ENCODE results near the gene CACHD1.

CACHD1 gene

DNA sequence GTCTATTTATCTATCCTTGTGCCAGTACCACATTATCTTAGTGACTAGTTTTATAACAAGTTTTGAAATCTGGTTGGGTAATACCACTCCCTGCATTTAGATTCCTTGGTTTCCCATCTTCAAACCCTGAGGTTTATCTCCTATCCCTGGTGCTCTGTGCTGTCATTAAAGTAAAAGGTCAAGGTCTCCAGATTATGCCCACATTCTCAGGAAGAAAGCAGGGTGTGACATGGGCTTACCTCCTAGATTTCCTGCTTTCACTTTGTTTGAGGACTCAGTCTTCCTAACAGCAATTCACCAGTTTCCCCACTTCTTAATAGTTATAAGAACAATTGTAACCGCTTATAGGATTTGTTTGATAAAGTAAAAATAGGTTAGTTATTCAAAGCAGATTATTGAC lies 86.0 kb downstream of the CACHD1 start:
- DNase-seq: no peak

DNA sequence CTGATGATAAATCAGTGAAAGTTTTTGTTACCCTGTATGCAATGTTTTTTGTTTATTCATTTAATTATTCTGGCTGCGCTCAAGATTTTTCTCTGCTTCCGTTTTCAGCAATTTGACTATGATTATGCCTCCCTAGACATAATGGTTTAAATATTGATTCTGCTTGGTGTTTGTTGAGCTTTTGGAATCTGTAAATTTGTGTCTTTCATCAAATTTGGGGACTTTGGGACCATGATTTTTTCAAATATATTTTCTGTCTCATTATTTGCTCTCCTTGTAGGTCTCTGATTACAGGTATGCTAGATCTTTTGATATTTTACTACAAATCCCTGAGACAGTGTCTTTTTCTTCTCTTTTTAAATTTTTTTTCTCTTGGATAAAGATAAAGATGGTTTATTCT lies 92.1 kb downstream of the CACHD1 start:
- no peak for DNase-seq

DNA sequence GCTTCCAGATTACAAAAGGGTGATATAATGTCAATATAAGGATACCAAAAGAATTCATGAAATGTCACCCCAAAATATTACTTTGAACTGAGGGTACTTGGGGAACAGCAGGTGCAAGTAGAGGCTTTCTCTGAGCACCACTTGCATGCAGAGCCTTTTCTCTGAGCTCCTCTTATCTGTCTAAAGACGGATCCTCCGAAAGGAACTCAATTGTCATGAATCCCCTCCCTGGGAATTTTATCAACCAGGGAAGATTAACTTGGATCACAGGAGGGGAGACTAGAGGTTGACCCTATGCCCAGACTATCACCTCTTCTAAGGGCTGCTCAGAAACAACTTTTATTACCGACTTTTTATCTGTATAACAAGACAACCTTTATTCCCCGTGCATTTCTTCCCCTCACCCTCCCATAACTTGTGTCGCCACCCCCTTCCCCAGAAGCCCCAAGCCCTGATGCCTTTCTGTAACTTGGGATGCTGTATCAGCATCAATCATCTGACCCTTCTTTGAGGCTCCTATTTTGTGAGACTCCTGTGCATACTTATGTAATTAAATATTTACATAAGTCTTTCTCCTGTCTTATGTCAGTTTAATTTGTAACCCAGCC lies 94.1 kb downstream of the CACHD1 start:
- DNase-seq: no peak

DNA sequence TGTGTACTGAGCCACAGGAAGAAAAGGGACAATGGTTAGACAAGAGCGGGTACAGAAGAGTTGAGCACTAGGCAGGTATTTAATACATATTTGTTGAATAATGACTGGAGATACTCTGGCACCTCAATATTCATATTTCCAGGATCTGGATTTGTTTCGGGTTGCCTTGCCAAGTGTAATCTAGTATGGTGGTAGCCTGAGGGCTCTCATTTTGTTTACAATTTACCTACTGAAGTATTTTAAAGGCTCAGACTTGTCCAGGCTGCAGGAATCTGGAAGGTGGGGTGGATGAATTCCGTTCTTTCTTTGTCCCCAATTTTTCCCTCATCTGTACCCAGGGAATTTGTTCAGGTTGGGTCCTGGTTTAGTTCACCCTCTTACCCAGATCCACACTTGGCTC lies 95.0 kb downstream of the CACHD1 start:
- DNase-seq: no peak

DNA sequence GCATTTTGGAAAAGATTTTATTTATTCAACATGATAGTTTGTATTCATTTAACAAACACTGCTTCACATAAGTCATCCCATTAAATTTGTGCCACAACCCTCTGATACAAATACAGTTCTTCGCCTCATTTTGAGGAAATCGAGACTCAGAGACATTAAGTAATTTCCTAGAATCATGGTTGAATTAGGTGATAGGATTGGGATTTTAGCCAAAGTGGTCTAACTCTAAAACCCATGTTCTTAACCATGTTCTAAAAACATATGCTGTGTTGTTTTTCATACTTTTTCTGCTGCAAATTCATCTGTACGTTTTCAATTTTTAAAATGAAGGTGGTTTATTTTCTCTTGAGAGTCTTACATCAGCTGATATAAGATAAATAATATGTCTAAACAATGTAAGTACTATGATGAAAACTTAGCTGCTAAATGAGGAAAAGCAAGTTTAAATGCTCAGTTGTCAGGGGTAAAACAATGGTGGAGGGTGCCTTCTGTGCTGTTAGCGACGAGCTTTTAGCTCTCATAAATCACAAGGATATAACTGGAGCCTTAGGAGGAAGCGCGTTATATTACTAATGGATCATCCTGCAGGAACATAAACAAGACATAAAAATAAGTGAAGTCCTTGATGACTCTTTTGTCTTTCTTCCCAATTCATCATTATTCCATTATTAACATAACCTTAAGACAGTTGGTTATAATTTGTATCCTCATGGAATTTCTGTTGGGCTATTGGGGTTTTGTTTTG lies 97.7 kb downstream of the CACHD1 start:
- DNase-seq: no peak

DNA sequence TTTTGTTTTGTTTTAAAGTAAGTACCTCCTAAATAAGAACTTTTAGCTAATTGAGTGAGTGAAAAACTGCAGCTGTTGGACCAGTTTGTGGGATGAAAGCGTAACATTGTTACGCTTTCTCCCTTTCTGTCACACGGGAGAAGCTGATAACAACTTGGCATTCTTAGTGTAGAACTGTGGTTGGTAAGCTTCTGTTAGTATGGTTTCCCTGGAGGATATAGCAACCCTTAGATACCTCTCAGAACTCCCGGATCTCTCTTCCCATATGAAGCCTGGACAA lies 98.2 kb downstream of the CACHD1 start:
- no peak for DNase-seq

DNA sequence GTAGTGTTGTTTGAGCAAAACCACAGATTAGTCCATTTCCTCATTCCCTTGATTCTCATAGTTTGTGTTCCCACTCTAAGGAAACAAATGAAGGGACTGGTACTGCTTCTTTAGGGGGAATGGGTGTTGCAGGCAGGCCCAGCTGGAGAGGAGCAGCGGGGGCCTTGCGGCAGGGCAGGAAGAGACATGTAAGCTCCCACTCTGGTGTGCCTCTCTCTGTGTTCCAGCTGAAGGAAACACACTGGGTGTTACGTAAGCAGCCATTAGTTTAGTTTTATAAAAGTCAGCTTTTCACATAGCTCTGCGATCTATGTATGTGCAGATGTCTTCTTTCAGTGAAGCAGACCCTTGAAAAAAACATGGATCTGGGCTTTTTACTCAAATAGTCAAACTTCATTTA lies 99.5 kb downstream of the CACHD1 start:
- DNase-seq: no peak

DNA sequence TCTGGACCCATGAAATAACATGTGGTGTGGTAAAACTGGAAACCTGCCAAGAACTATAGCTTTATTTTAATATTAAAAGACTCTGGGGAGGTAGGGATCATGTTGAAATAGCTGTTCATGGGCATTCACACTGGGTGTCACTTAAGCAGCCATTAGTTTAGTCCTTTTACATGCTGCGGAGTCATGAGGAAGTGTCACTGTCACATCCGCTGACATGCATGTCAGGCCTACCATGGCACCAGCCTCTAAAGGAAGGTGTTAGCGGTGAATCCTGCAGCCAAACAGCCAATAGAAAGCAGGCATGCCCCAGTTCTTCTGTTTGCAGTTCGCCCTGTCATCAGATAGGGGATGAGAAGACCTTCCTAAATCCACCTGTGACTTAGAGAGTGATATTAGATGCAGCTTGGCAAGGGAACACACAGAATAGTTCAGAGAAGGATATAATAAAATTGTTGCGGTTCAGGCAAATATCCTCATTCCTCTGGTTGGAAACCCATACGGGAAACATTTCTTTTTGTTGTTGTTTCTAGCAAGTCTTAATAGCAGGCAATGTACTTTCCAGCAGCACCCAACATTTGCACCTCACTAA lies 100.4 kb downstream of the CACHD1 start:
- no peak for DNase-seq

DNA sequence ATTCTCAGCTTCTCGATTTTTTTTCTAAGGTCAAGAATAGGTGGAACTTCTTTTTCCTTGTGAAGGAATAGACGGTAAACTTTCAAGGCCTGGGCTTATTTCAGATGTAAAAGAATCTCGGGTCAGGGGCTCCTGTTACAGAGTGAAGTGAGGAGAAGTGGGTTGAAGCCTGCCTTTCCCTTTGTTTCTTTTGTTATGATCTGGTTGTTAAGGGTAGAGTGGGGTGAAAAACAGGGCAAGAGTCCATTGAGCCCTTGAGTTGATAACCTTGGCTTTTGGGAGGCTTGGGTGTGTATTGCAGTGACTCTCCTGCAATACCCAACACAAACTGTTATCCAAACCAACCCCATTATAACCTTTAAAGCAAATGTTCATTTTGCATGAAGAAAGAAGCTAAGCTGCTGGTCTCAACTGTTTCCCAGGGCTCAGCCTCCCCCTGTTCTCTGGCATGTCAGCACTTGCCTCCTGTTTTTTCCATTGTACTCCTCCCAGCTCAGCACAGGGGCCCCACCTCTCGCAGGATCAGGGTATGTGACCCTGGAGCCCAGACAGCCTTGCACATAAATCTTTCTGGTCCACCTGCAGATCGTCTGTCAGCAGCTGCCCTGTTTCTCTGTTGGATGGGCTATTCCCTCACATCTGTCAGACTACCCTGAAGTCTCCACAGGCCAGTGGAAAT lies 102.4 kb downstream of the CACHD1 start:
- no peak for DNase-seq

DNA sequence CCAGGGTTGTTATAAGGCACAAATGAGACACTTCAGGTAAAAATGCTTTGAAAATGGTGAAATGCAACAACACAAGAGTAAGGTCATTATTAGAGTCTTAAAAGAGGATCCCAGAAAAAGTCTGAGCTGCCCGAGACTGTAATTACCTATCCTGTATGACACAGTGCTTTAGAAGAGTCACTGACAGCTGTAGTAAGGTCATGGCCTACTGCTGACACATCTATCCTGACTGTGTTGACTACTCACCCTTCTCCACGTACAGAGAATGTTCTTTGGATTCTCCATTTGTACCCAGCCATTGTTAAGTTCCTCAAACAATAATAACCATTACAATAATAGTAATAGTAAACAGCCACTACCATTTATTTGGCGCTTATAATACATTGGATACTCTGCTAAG lies 104.4 kb downstream of the CACHD1 start:
- DNase-seq: no peak

DNA sequence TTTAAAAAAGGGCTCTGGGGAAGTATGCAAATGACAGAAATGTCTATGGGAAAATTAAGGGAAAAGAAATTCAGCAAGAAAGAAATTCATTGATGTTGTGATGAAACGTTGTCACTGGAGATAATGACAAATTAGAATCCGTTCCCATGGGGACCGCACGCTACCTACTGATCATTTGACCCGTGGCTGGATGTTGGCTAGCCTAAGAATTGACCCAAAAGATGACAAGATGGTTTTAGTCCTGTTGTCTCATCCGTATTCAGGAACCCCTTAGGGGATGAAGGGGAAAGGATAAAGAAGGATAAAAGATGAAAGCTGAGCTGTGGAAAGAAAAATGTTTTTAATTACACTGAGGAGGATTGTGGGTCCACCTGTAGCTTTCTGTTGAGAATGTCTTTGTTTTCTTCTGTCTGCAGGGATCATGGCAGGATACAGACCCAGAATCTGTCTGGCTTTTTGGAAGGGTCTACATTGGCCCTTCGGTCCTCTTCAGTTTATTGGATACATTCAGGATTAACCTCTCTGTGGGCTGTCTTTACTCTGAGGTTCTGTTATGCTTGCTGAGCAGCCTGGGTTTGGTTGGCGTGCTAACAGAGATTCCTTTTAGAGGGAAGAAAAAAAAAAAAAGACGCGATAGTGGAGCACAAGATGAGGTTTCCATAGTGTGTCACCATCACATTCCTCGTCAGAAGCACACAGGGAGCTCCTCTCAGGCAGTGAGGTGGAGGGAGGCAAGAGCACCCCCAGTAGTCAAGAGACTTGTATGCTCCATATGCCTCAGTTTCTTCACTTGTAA lies 106.2 kb downstream of the CACHD1 start:
- DNase-seq: no peak

DNA sequence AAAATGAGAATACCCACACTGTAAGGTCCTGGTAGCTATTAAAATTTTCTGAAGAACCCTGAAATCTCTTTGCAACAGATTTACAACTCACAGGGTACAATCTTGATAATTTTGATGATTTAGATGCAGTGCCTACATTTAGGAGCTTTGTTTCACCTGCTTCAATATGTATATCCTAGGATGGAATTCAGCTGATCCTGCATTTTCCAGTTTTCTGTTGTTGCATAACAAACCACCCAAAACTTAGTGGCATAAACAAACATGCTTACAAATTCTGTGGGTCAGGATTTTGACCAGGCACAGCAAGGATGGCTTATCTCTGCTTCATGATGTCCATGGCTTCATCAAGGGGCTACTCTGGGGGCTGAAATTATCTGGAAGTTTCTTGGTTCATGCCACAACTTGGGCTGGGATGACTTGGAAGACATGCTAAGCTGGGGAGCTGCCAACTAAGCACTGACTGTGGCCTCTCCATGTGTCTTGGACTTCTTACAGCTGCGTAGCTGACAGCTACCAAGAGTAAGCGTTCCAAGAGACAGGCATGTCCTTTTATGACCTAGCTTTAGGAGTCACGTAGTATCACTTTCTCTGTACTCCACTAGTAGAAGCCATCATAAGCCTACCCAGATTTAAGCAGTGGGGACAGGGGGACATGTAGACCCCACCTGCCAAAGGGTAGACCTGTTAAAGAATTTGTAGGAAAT lies 108.5 kb downstream of the CACHD1 start:
- no peak for DNase-seq

DNA sequence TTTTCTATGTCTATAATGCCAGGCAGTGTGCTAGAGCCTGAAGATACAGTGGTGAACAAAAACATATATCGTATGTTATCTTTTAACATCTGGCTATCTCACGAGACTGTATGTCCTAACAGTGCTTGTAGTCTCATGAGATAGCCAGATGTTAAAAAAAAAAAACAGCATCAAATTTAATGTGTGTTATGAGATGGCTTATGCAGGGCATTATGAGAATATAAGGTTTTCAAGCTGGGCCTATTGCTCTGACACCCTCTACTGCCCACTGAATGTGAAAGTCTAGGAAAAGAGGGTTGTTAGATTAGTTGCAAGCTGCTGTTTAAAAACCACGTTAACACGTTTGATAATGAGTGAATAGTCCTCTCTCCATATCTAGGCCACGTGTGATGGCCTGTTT lies 109.8 kb downstream of the CACHD1 start:
- DNase-seq: no peak

DNA sequence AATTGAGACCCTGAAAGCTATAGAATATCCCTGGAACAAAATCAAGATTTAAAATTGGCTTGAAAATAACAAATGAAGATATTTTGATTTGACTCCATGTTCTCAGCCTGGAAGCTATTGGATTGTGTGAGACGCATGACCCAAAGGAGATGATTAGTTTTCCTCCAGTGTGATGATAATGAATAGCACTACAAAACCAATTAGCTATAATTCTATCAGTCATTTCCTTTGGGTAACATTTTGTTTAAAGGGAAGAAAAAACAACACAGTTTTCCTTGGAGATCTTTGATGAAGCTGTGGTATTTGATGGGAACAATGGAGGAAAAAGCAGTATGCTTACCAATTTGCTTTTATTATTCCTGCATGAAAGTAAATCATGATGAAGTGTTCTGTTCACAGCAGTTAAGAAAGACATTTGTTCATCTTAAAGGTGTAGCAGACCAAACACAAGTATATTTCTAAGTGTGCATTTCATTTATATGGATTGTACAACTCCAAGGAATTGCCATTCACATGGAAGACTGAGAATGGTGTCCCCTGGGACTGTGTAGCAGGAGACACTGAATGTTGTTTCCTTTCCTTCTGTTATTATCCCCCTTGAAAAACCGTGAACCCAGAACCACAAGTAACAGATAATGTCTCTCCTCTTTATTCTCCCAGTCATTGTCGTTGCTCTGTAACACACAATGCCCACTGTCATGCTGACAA lies 111.4 kb downstream of the CACHD1 start:
- DNase-seq: no peak

DNA sequence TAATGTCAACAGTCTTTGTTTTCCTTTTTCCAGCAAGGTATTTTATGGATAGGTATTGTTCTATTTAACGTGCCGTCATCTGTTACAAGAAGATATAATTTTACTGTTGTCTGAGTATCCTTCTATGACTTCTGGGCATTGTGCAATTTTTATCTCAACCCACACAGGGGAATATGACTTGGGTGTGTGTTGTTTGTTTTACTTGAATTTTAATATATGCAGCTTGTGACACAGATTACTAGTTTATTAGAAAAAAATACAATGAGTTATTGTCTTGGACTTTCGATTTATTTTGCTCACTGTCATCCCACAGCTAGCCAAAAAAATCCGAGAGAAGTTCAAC lies 111.9 kb downstream of the CACHD1 start:
- no peak for DNase-seq

DNA sequence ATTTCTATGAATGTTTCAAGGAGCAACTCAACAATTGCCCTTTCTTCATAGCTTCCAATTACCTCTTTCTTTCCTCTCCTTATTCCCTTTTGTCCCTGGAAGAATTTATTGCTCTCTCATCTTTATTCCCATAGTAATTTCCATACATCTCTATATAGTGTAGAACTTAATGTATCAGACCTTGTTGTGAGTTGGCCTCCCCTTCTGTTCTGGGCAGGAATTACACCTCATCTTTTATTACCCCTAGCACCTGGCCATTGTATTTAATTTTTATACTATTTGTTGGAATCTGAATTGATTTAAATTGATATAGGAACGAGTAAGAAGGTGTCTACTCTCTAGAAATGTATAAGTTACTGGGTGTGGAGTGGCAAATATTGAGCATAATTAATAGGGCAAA lies 114.5 kb downstream of the CACHD1 start:
- DNase-seq: no peak

DNA sequence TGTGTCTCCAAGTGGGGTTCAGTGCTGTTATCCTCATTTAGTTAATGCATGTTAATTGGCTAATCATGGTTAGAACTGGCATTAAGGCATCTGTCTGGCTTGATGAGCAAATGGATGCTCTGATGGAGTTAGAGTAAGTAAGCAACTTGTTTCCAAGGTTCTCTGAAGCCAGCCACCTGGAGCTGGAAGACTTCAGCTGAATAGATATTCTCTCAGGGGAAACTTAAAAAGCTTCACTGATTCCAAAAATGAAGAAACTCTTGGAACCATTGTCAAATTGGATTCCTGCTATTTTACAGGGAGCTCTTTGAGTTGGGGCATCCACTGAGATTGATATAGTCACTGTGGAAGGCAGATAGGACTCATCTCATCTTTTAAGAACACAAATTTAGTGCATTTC lies 118.9 kb downstream of the CACHD1 start:
- no peak for DNase-seq

DNA sequence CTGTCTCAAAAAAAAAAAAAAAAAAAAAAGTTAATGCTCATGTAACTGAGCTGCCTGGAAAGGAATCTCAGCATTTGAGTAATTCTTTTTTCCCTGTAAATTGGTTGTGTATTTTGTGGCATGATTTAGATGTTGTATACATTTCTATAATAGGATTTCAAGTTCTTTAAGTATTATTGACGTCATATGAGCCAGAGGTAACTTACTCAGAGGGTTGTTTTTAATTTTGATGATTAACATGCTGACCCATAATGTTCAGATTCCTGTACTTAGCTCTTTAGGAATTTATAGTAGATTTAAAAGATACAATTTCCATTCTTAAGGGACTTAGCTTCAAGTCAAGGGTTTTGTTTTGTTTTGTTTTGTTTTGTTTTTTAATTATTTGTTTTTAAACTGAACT lies 120.4 kb downstream of the CACHD1 start:
- DNase-seq: no peak

DNA sequence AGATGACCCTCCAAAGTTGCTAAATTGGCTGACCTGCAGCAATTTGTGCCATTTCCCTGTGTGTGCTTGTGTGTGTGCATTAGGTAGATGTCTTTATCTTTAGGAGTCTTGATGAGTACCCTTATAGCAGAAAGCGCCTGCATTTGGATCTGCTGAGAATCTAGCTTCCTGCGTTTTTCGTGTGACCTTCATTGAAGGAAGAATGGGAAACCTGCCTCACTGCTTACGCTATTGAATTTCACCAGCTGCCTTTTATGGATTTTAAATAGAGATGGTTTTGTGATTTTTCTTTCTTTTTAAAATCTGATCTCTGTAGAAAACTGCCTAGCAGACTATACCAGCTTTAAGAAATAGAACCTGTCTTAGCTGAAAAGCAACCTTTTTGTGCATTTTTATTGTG lies 124.5 kb downstream of the CACHD1 start:
- no peak for DNase-seq

DNA sequence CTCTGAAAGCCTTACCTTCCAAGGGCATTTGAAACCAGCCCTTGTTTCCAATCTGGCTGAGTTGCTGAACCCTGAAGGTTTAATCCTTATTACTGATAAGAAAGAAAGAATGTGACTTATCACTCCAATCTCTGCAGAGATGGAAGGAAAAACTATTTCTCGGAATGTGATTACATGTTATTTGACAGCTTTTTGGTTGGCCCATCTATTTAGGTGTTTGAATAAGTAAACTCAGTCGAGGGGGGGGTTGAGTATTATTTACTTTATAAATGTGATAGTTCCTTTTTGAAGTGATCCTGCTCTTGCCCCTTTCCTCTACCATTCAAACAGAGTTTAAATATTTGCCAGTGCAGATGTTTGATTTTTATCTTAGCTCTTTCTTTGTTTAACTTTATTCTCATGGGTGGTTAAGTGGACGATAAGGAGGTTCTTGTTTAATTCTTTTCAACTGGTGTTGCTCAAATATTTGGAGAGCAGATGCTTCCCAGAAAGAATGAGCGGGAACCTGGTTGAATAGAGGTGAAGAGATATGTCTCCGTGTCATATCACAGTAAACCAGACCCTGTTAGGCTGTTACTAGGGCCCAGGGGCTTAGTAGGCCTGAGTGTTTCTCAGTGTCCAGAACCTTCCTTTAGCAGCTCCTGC lies 126.1 kb downstream of the CACHD1 start:
- DNase-seq: no peak

DNA sequence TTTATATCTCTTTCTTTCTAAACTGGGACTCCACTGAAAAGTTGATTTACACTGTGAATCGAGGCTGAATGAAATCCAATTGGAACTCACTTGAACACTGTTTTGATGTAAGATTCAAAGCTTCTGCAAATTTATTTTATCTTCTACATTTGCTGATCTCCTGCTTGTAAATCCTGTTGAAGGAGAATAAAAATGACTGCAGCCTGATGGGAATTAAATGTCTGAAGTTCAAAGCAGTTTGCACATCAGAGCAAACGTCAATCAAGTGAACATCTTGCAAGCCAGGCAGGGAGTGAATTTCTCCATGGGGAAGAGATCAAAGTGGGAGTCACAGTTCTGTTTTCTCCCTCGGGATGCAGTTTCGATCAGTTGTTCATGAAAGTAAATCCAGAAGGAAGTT lies 127.2 kb downstream of the CACHD1 start:
- DNase-seq: no peak

DNA sequence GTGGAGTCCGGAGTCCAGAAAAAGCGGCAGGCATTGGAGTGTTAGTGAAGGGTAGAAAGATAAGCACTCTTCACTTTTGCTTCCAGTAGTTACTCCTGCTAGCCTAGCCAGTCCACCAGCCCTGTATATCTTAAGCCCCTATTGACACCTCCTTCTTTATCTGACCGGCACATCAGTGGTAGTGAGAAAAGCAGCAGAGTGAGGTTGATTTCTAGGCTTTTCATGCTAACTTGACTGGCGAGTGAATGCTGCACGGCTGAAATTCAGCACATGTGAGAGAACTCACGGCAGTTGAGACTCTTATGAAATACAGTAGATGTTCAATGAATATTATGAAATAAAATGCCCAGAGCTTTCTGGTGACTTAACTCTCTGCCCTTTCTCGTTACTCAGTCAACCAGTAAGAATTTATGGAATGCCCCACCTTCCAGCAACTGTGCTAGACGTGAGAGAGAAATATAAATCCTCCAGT lies 128.2 kb downstream of the CACHD1 start:
- no peak for DNase-seq
